Activated CD8-positive, alpha-beta T cell treated with anti-CD3 and anti-CD28 coated beads for 36 hours (primary cell): ENCODE data around the gene MMP19. TPM values are rescaled to one million over a fixed set of nuclear protein-coding genes. Genes with fewer than 3 reads are reported as not detected.

Source experiments
- ATAC-seq: fragments of 200-7000 bp; cut with Tn5 transposase; one replicate; pipeline ENCODE4 v1.10.0; 2021; ENCODE audit warnings: mild to moderate bottlenecking, moderate library complexity
- CTCF ChIA-PET: fragments of 350-600 bp; sonication (Branson Sonifier 250); formaldehyde crosslinking; loops from one replicate; lab custom pipeline; 2021; ENCODE audit warnings: antibody characterized with exemption; lab: Charles Lee
- POLR2A ChIA-PET: fragments of 350-600 bp; sonication (Branson Sonifier 250); formaldehyde crosslinking; loops from one replicate; lab custom pipeline; 2021; ENCODE audit warnings: antibody characterized with exemption; lab: Charles Lee
- DNase-seq: peaks from one replicate; pipeline ENCODE4 v3.0.0-alpha.2; 2020
- H3K27ac Mint-ChIP-seq: one replicate; pipeline ENCODE4 v1.8.0; 2021; ENCODE audit warnings: mild to moderate bottlenecking, mixed read lengths
- H3K27me3 Mint-ChIP-seq: one replicate; pipeline ENCODE4 v1.8.0; 2021; ENCODE audit warnings: mixed read lengths
- H3K36me3 Mint-ChIP-seq: one replicate; pipeline ENCODE4 v1.8.0; 2021; ENCODE audit warnings: low read depth, mixed read lengths
- H3K4me1 Mint-ChIP-seq: one replicate; pipeline ENCODE4 v1.8.0; 2021; ENCODE audit warnings: low read depth, mixed read lengths
- H3K4me3 Mint-ChIP-seq: one replicate; pipeline ENCODE4 v1.8.0; 2021; ENCODE audit warnings: mild to moderate bottlenecking, moderate library complexity, mixed read lengths
- H3K9me3 Mint-ChIP-seq: one replicate; pipeline ENCODE4 v1.8.0; 2021; ENCODE audit warnings: mixed read lengths
- CTCF ChIP-seq: fragments of 200-600 bp; IDR thresholded peaks from one replicate; pipeline ENCODE4 v1.8.0; 2022; ENCODE audit warnings: antibody characterized with exemption, mild to moderate bottlenecking
- intact Hi-C: fragments of 100-400 bp; cut with micrococcal nuclease; formaldehyde crosslinking; loops from one replicate; pipeline ENCODE4 v1.10.0; 2022
- total RNA-seq, 2 experiments: library from RNA; stranded (reverse); gene quantifications; one replicate each; pipeline ENCODE4 v1.2.3, GENCODE V29; 2021

The MMP19 gene
- total RNA-seq, 2 experiments from 2014 or later: not detected

GRCh38 chr12:55845361-55845760, 2.6 kb upstream of the MMP19 start:
- no peaks in the 10 kb centered on the region for H3K9me3 Mint-ChIP-seq
- H3K4me3 Mint-ChIP-seq: no peak overlapping the region
- no peaks in the 10 kb centered on the region for H3K27me3 Mint-ChIP-seq
- H3K4me1 Mint-ChIP-seq: peaks cover 16% of the 10 kb centered on the region
- ATAC-seq (no peak), DNase-seq (no peak)
- POLR2A ChIA-PET: interaction anchor here (1.5 kb wide), 1 partner anchor 97 kb away, joined by 6 read pairs; no protein-coding TSS in a partner anchor
- no peaks in the 10 kb centered on the region for H3K36me3 Mint-ChIP-seq
- H3K27ac Mint-ChIP-seq: no peak overlapping the region
- CTCF ChIA-PET: no interaction called here
- intact Hi-C loops: no loop called here
- TF ChIP-seq CTCF: no peak

- H3K36me3 Mint-ChIP-seq: no peaks in the 10 kb centered on the region
- H3K9me3 Mint-ChIP-seq: no peaks in the 10 kb centered on the region
- H3K27me3 Mint-ChIP-seq: no peaks in the 10 kb centered on the region
- peaks cover 16% of the 10 kb centered on the region for H3K4me1 Mint-ChIP-seq
- no peak overlapping the region for H3K4me3 Mint-ChIP-seq
- no peak for TF ChIP-seq CTCF
- ChIA-PET POLR2A (interaction anchor here (1.5 kb wide), 1 partner anchor 96 kb away, joined by 6 read pairs; no protein-coding TSS in a partner anchor), CTCF (no interaction called here)
- no peak for ATAC-seq
- DNase-seq: no peak
- intact Hi-C loops: no loop called here
- H3K27ac Mint-ChIP-seq: no peak overlapping the region
Observed at GRCh38 chr12:55844961-55845360, 2.2 kb upstream of the MMP19 start.

- TF ChIP-seq CTCF: no peak
- no peak overlapping the region for H3K4me3 Mint-ChIP-seq
- intact Hi-C loops: no loop called here
- ChIA-PET CTCF (no interaction called here), POLR2A (interaction anchor here (0.6 to 0.9 kb wide), 2 partner anchors 39 to 162 kb away, joined by 3 read pairs; a partner anchor contains a TSS)
- no peaks in the 10 kb centered on the region for H3K27me3 Mint-ChIP-seq
- H3K27ac Mint-ChIP-seq: no peak overlapping the region
- peaks cover 12% of the 10 kb centered on the region for H3K4me1 Mint-ChIP-seq
- H3K36me3 Mint-ChIP-seq: no peaks in the 10 kb centered on the region
- DNase-seq (no peak), ATAC-seq (no peak)
- H3K9me3 Mint-ChIP-seq: no peaks in the 10 kb centered on the region
Observed at GRCh38 chr12:55843431-55843830, 695 bp upstream of the MMP19 start.

- DNase-seq (no peak), ATAC-seq (no peak)
- no peak for TF ChIP-seq CTCF
- no peak overlapping the region for H3K27ac Mint-ChIP-seq
- no peaks in the 10 kb centered on the region for H3K36me3 Mint-ChIP-seq
- intact Hi-C loops: no loop called here
- no peak overlapping the region for H3K4me3 Mint-ChIP-seq
- no peaks in the 10 kb centered on the region for H3K27me3 Mint-ChIP-seq
- CTCF ChIA-PET: interaction anchor here (0.6 to 0.9 kb wide), 2 partner anchors 84 to 200 kb away, joined by 3 read pairs; no protein-coding TSS in a partner anchor
- POLR2A ChIA-PET: interaction anchor here (1.4 kb wide), 1 partner anchor 10 kb away, joined by 5 read pairs; no protein-coding TSS in a partner anchor
- no peaks in the 10 kb centered on the region for H3K9me3 Mint-ChIP-seq
- no peaks in the 10 kb centered on the region for H3K4me1 Mint-ChIP-seq
Observed at GRCh38 chr12:55840581-55841351, 2.0 kb downstream of the MMP19 start.
